Thoracic aorta (tissue), 2 donors: Measurements from ENCODE around the gene EEF1B2. TPM values are rescaled to one million over a fixed set of nuclear protein-coding genes. Genes with fewer than 3 reads are reported as not detected.

ENCODE experiments used
- ATAC-seq: fragments of 150-250 bp; one replicate; pipeline ENCODE4 v1.8.0; 2017; ENCODE audit warnings: low read depth; ENCODE audit not compliant: insufficient number of reproducible peaks, low FRiP score
- DNase-seq: peaks from one replicate; pipeline ENCODE4 v3.0.0-alpha.2; 2020; ENCODE audit warnings: low spot score
- H3K27ac ChIP-seq, 2 donors: fragments of 200-600 bp; sonication (generic); 1 replicate in 1 of 2; 2 replicates in 1 of 2; pipeline ENCODE4 v1.5.1; 2016; ENCODE audit warnings: mild to moderate bottlenecking in 2 of 2, moderate library complexity in 2 of 2
- H3K27me3 ChIP-seq: fragments of 200-600 bp; sonication (generic); replicated peaks from 2 replicates; pipeline ENCODE4 v1.6.0; 2016; ENCODE audit warnings: mild to moderate bottlenecking; ENCODE audit not compliant: insufficient read depth
- H3K36me3 ChIP-seq: fragments of 200-600 bp; sonication (generic); one replicate; pipeline ENCODE4 v1.5.1; 2016
- H3K4me1 ChIP-seq, 2 donors: fragments of 200-600 bp; sonication (generic); 1 replicate in 1 of 2; 2 replicates in 1 of 2; pipeline versions ENCODE4 v1.5.1 to v1.6.0; 2016; ENCODE audit warnings: low read depth in 2 of 2, mild to moderate bottlenecking in 1 of 2; ENCODE audit not compliant: control insufficient read depth in 1 of 2
- H3K4me3 ChIP-seq: fragments of 200-600 bp; sonication (generic); 2 replicates; pipeline ENCODE4 v1.5.1; 2016; ENCODE audit warnings: mild to moderate bottlenecking
- H3K9me3 ChIP-seq: fragments of 200-600 bp; sonication (generic); 2 replicates; pipeline ENCODE4 v1.5.1; 2016
- total RNA-seq, 2 donors: library from RNA; depleted of rRNA; stranded (reverse); fragments of >200 nt; gene quantifications; one replicate each; pipeline versions ENCODE4 v1.1.0 to v1.2.3, GENCODE V29; 2016
- TF ChIP-seq, protein P1 (sequence below): fragments of 200-600 bp; sonication (generic); IDR thresholded peaks from one replicate; pipeline ENCODE4 v1.5.1; 2019; ENCODE audit warnings: antibody characterized with exemption

Gene EEF1B2
- total RNA-seq, 2 donors from 2014 or later, result 123 to 215 TPM

- peaks cover 46% of the 10 kb centered on the region for H3K36me3 ChIP-seq
- H3K4me3 ChIP-seq, result no peak overlapping the region
- no peaks in the 10 kb centered on the region for H3K27me3 ChIP-seq
- no peak for DNase-seq
- no peak for ATAC-seq
- H3K27ac ChIP-seq, result no peak overlapping the region
- TF ChIP-seq, protein P1, sequence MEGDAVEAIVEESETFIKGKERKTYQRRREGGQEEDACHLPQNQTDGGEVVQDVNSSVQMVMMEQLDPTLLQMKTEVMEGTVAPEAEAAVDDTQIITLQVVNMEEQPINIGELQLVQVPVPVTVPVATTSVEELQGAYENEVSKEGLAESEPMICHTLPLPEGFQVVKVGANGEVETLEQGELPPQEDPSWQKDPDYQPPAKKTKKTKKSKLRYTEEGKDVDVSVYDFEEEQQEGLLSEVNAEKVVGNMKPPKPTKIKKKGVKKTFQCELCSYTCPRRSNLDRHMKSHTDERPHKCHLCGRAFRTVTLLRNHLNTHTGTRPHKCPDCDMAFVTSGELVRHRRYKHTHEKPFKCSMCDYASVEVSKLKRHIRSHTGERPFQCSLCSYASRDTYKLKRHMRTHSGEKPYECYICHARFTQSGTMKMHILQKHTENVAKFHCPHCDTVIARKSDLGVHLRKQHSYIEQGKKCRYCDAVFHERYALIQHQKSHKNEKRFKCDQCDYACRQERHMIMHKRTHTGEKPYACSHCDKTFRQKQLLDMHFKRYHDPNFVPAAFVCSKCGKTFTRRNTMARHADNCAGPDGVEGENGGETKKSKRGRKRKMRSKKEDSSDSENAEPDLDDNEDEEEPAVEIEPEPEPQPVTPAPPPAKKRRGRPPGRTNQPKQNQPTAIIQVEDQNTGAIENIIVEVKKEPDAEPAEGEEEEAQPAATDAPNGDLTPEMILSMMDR, result no peak
- no peaks in the 10 kb centered on the region for H3K9me3 ChIP-seq
- H3K4me1 ChIP-seq, result no peaks in the 10 kb centered on the region
Observed at GRCh38 chr2:206125901-206126300, 33.8 kb upstream of the EEF1B2 start.

DNA sequence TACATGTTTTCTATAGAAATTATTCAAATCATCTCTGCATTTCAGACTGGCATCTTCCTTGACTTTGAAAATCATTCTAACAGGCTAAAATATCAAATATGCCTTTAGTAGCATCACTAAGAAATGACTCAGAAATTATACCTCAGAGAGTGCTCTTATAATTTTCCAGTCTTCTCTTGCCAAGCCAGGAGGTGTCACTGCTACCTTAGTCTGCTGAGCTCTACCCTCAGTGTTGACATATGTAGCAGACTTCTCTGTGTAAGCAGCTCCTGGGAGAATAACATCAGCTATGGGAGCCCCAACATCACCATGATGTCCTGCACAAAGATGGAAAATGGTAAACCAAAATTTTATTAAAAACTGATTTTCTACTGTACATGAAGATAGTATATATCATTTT lies 32.0 kb upstream of the EEF1B2 start:
- H3K4me3 ChIP-seq, result no peak overlapping the region
- no peaks in the 10 kb centered on the region for H3K27me3 ChIP-seq
- ATAC-seq (no peak), DNase-seq (no peak)
- H3K27ac ChIP-seq, result no peak overlapping the region
- TF ChIP-seq, protein P1, result no peak
- no peaks in the 10 kb centered on the region for H3K4me1 ChIP-seq
- H3K36me3 ChIP-seq, result peaks cover 44% of the 10 kb centered on the region
- H3K9me3 ChIP-seq, result no peaks in the 10 kb centered on the region

- ATAC-seq (no peak), DNase-seq (no peak)
- H3K4me1 ChIP-seq, result no peaks in the 10 kb centered on the region
- H3K9me3 ChIP-seq, result no peaks in the 10 kb centered on the region
- TF ChIP-seq, protein P1, result no peak
- H3K36me3 ChIP-seq, result peaks cover 50% of the 10 kb centered on the region
- no peak overlapping the region for H3K27ac ChIP-seq
- no peaks in the 10 kb centered on the region for H3K27me3 ChIP-seq
- H3K4me3 ChIP-seq, result no peak overlapping the region
Observed at GRCh38 chr2:206143451-206143850, 16.2 kb upstream of the EEF1B2 start.

DNA sequence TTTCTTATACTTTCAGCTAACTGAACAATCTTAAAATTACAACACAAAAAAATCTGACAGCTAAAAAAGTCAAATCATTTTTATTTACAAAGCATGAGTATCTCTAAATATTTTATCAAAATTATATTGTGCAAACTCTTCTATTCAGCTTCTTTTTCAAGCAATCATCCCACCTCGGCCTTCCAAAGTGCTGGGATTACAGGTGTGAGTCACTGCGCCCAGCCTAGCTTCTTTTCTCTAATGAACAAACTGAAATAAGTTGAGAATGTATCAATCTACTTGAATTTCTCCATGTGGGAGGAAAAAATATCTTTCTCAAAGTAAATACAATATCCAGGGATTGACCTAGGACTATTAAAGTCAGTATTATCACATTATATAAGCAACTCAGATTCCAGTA lies 15.3 kb upstream of the EEF1B2 start:
- H3K36me3 ChIP-seq, result peaks cover 57% of the 10 kb centered on the region
- no peak overlapping the region for H3K27ac ChIP-seq
- no peaks in the 10 kb centered on the region for H3K4me1 ChIP-seq
- H3K4me3 ChIP-seq, result no peak overlapping the region
- DNase-seq (no peak), ATAC-seq (no peak)
- TF ChIP-seq, protein P1, result no peak
- H3K9me3 ChIP-seq, result no peaks in the 10 kb centered on the region
- H3K27me3 ChIP-seq, result no peaks in the 10 kb centered on the region

GRCh38 chr2:206145665-206146064 lies 14.0 kb upstream of the EEF1B2 start:
- peaks cover 54% of the 10 kb centered on the region for H3K36me3 ChIP-seq
- TF ChIP-seq, protein P1, result no peak
- H3K27ac ChIP-seq, result no peak overlapping the region
- H3K4me3 ChIP-seq, result no peak overlapping the region
- H3K9me3 ChIP-seq, result no peaks in the 10 kb centered on the region
- H3K27me3 ChIP-seq, result no peaks in the 10 kb centered on the region
- ATAC-seq (no peak), DNase-seq (no peak)
- H3K4me1 ChIP-seq, result no peaks in the 10 kb centered on the region
